ENCODE results near the gene CYP46A1.

GRCh38 chr14:99658218-99658845, 25.8 kb upstream of the CYP46A1 start:
- TF ChIP-seq CTCF (IDR thresholded peaks at IDR 0.05) (no peak), EZH2 (IDR thresholded peaks at IDR 0.05; ENCODE audit: borderline replicate concordance, insufficient read depth, low read depth, low read length, poor library complexity, severe bottlenecking) (no peak)

Data from B cell (primary cell).